Naive thymus-derived CD4-positive, alpha-beta T cell (primary cell): ENCODE results near the gene AK4. TPM values are rescaled to one million over a fixed set of nuclear protein-coding genes. Genes with fewer than 3 reads are reported as not detected.
A peak's percentile ranks its signal among the peaks of the same experiment; 100 is the strongest.

Source experiments
- ATAC-seq: fragments of 150-1000 bp; cut with Tn5 transposase; 2 replicates; pipeline ENCODE4 v1.10.0; 2021; ENCODE audit warnings: mild to moderate bottlenecking, moderate library complexity
- CTCF ChIA-PET: fragments of 350-600 bp; sonication (Branson Sonifier 250); formaldehyde crosslinking; loops from one replicate; lab custom pipeline; 2021; ENCODE audit warnings: antibody characterized with exemption; lab: Charles Lee
- POLR2A ChIA-PET: fragments of 350-600 bp; sonication (Branson Sonifier 250); formaldehyde crosslinking; loops from one replicate; lab custom pipeline; 2021; ENCODE audit warnings: antibody characterized with exemption, inconsistent platforms; lab: Charles Lee
- DNase-seq, 9 donors: peaks; one replicate each; pipeline versions ENCODE4 v3.0.0 to v3.0.0-alpha.2; 2020 to 2022; ENCODE audit warnings: mixed read lengths in 1 of 9
- H3K27ac ChIP-seq: one replicate; pipeline ENCODE4 v1.7.0; 2013; ENCODE audit warnings: mild to moderate bottlenecking, low read depth, low read length, moderate library complexity
- H3K27me3 ChIP-seq, 2 donors: one replicate each; pipeline ENCODE4 v1.7.0; 2013; ENCODE audit warnings: low read length in 2 of 2, mild to moderate bottlenecking in 2 of 2, moderate library complexity in 2 of 2; ENCODE audit not compliant: control insufficient read depth in 2 of 2, insufficient read depth in 2 of 2
- H3K36me3 ChIP-seq, 3 experiments: 1 replicate in 2 of 3; 2 replicates in 1 of 3; pipeline ENCODE4 v1.7.0; 2013; ENCODE audit warnings: low read length in 3 of 3, mild to moderate bottlenecking in 3 of 3, moderate library complexity in 1 of 3; ENCODE audit not compliant: insufficient read depth in 3 of 3, control insufficient read depth in 2 of 3
- H3K4me1 ChIP-seq, 2 donors: one replicate each; pipeline ENCODE4 v1.7.0; 2013; ENCODE audit warnings: low read length in 2 of 2, mild to moderate bottlenecking in 2 of 2, moderate library complexity in 1 of 2; ENCODE audit not compliant: control insufficient read depth in 2 of 2, insufficient read depth in 2 of 2
- H3K4me3 ChIP-seq: 2 replicates; pipeline ENCODE4 v1.7.0; 2013; ENCODE audit warnings: mild to moderate bottlenecking, low read length
- H3K9me3 ChIP-seq, 3 experiments: 1 replicate in 2 of 3; 2 replicates in 1 of 3; pipeline ENCODE4 v1.7.0; 2013; ENCODE audit warnings: low read length in 3 of 3; ENCODE audit not compliant: control insufficient read depth in 2 of 3
- H3K27ac Mint-ChIP-seq, 9 donors: one replicate each; pipeline ENCODE4 v1.8.0; 2020 to 2022; ENCODE audit warnings: mixed read lengths in 9 of 9, mild to moderate bottlenecking in 8 of 9, moderate library complexity in 5 of 9, inconsistent platforms in 2 of 9
- H3K27me3 Mint-ChIP-seq, 5 donors: one replicate each; pipeline ENCODE4 v1.8.0; 2021 to 2022; ENCODE audit warnings: mixed read lengths in 5 of 5, mild to moderate bottlenecking in 1 of 5
- H3K36me3 Mint-ChIP-seq, 5 donors: one replicate each; pipeline ENCODE4 v1.8.0; 2020 to 2022; ENCODE audit warnings: mixed read lengths in 5 of 5, mild to moderate bottlenecking in 3 of 5, inconsistent platforms in 1 of 5
- H3K4me1 Mint-ChIP-seq, 7 donors: one replicate each; pipeline ENCODE4 v1.8.0; 2020 to 2022; ENCODE audit warnings: mixed read lengths in 7 of 7, mild to moderate bottlenecking in 3 of 7, inconsistent platforms in 1 of 7
- H3K4me3 Mint-ChIP-seq, 10 donors: one replicate each; pipeline ENCODE4 v1.8.0; 2020 to 2022; ENCODE audit warnings: mild to moderate bottlenecking in 10 of 10, mixed read lengths in 10 of 10, moderate library complexity in 6 of 10, inconsistent platforms in 2 of 10
- H3K9me3 Mint-ChIP-seq, 11 donors: one replicate each; pipeline ENCODE4 v1.8.0; 2020 to 2022; ENCODE audit warnings: mixed read lengths in 11 of 11, mild to moderate bottlenecking in 4 of 11, inconsistent platforms in 1 of 11, moderate library complexity in 1 of 11
- intact Hi-C, 2 donors: fragments of 100-400 bp; cut with micrococcal nuclease; formaldehyde crosslinking; loops; one replicate each; pipeline ENCODE4 v1.15.1; 2023
- polyA plus RNA-seq, 2 donors: library from polyadenylated mRNA; unstranded; fragments of 300-500 nt; fragmentation: Illumina TruSeq; gene quantifications; one replicate each; pipeline ENCODE4 v1.2.3, GENCODE V29; 2021
- total RNA-seq, 6 experiments: library from RNA in 5 of 6; stranded (reverse) in 5 of 6; gene quantifications; 1 replicate in 5 of 6; 2 replicates in 1 of 6; pipeline ENCODE4 v1.2.3 and lab custom pipeline; 2021 to 2026

The AK4 gene
- total and polyA plus RNA-seq, 7 experiments from 2014 or later: 0.04 to 121 (median 0.40) TPM

DNA sequence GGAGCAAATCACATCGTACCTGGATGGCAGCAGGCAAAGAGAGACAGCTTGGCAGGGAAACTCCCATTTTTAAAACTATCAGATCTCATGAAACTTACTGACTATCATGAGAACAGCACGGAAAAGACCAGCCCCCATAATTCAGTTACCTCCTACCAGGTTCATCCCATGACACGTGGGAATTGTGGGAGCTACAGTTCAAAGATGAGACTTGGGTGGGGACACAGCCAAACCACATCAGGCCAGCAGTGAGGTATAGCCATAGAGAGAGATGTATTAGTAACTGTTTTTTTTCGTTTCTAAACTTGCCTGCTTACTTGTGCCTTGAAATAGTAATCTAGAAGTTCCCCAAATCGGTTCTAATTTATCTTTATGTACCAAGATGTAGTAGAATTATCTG, 48.9 kb downstream of the AK4 start:
- Histone ChIP-seq H3K36me3 (no peaks in the 10 kb centered on the region), H3K27ac (no peak overlapping the region), H3K27me3 (no peaks in the 10 kb centered on the region), H3K9me3 (no peaks in the 10 kb centered on the region), H3K4me3 (no peak overlapping the region), H3K4me1 (no peaks in the 10 kb centered on the region)
- CTCF ChIA-PET: no interaction called here
- Mint-ChIP-seq H3K27me3 (peaks cover 0 to 11% (median 7%) of the 10 kb centered on the region in 5 donors), H3K4me1 (peaks cover 0 to 17% (median 0%) of the 10 kb centered on the region in 7 donors), H3K27ac (no peak overlapping the region), H3K36me3 (peaks cover 0 to 49% (median 0%) of the 10 kb centered on the region in 5 donors), H3K9me3 (peaks cover 0 to 1% (median 0%) of the 10 kb centered on the region in 11 donors), H3K4me3 (no peak overlapping the region)
- ATAC-seq: no peak
- POLR2A ChIA-PET: no interaction called here
- no peak for DNase-seq
- intact Hi-C loops: no loop called here

DNA sequence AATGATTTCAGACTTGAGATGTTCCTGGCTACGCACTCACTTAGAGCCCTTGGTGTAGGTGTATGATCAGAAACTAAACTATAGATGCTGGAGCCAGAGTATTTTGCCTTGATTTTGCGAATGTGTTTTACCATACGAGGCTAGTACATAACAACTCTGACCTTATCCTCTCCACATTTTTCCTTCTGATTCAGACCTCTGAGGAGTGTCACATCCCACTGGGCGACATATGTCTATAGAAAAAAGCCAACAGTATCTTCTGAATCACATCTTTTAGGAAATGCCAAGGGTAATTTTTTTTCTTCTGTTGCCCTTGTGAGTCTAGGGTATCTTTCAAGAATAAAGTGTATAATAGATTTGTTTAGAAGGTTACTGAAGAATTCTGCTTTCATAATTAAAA, 49.6 kb downstream of the AK4 start:
- no peaks in the 10 kb centered on the region for H3K27me3 ChIP-seq
- H3K27me3 Mint-ChIP-seq: peaks cover 0 to 10% (median 7%) of the 10 kb centered on the region in 5 donors
- DNase-seq (no peak), ATAC-seq (no peak)
- intact Hi-C loops: no loop called here
- CTCF ChIA-PET: no interaction called here
- no peak overlapping the region for H3K27ac ChIP-seq
- H3K4me1 Mint-ChIP-seq: peaks cover 0 to 17% (median 0%) of the 10 kb centered on the region in 7 donors
- H3K27ac Mint-ChIP-seq: no peak overlapping the region
- POLR2A ChIA-PET: no interaction called here
- peaks cover 0 to 1% (median 0%) of the 10 kb centered on the region in 11 donors for H3K9me3 Mint-ChIP-seq
- no peak overlapping the region for H3K4me3 Mint-ChIP-seq
- H3K4me3 ChIP-seq: no peak overlapping the region
- H3K36me3 ChIP-seq: no peaks in the 10 kb centered on the region
- H3K36me3 Mint-ChIP-seq: peaks cover 0 to 42% (median 0%) of the 10 kb centered on the region in 5 donors
- no peaks in the 10 kb centered on the region for H3K9me3 ChIP-seq
- H3K4me1 ChIP-seq: no peaks in the 10 kb centered on the region

DNA sequence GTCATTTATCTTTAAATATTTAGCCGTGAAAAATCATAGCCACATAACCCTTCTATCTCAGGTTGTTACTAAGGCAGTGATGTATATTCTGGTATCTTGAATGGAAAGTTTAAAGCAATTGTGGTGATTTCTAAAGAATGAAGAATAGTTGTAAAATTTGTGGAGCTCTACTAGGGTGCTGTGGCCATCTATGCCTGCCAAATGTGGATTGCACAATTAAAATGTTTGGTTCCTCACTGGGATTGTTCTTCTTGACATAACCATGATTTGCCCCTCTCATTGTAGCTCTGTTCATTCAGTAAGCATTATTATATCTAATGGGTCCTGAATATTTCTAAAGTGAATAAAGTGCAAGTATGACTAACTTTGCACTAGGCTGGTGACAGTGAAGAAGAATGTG, 50.1 kb downstream of the AK4 start:
- H3K9me3 Mint-ChIP-seq: peaks cover 0 to 1% (median 0%) of the 10 kb centered on the region in 11 donors
- POLR2A ChIA-PET: no interaction called here

DNA sequence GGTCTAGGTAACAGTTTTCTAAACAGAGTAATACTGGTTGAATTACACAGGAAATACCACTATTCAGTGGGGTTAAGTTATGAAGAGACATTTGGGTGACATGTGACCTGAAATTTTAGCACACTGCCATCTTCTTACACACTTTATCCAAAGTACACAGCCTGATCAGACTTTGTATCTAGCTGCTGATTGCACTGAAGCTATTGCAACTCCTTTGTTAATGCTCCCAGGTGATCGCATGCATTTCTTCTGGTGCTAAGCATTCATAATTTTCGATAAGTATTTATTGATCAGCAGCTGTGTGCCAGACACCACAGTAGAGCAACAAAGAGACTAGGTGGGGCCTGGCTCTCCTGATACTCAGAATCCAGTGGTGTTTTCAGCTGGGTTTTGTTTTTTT, 52.4 kb downstream of the AK4 start:
- Histone ChIP-seq H3K27me3 (no peaks in the 10 kb centered on the region), H3K36me3 (no peaks in the 10 kb centered on the region), H3K4me1 (no peaks in the 10 kb centered on the region), H3K4me3 (no peak overlapping the region), H3K27ac (no peak overlapping the region), H3K9me3 (no peaks in the 10 kb centered on the region)
- ChIA-PET CTCF (no interaction called here), POLR2A (no interaction called here)
- H3K4me3 Mint-ChIP-seq: no peak overlapping the region
- H3K27me3 Mint-ChIP-seq: peaks cover 0 to 10% (median 4%) of the 10 kb centered on the region in 5 donors
- DNase-seq (no peak), ATAC-seq (no peak)
- peaks cover 0 to 16% (median 0%) of the 10 kb centered on the region in 7 donors for H3K4me1 Mint-ChIP-seq
- peaks cover 0 to 23% (median 0%) of the 10 kb centered on the region in 5 donors for H3K36me3 Mint-ChIP-seq
- intact Hi-C loops: loop anchor here in 1 of 2 donors (10.0 kb wide), 2 partner anchors 516 to 936 kb away; no protein-coding TSS in a partner anchor
- H3K9me3 Mint-ChIP-seq: no peaks in the 10 kb centered on the region
- no peak overlapping the region for H3K27ac Mint-ChIP-seq

More for the DNA sequence above, 50.1 kb downstream of the AK4 start:
- intact Hi-C loops: no loop called here
- Mint-ChIP-seq H3K4me1 (peaks cover 0 to 17% (median 0%) of the 10 kb centered on the region in 7 donors), H3K36me3 (peaks cover 0 to 39% (median 0%) of the 10 kb centered on the region in 5 donors), H3K27ac (no peak overlapping the region), H3K4me3 (no peak overlapping the region), H3K27me3 (peaks cover 0 to 10% (median 7%) of the 10 kb centered on the region in 5 donors)
- H3K27me3 ChIP-seq: no peaks in the 10 kb centered on the region
- DNase-seq (no peak), ATAC-seq (no peak)
- H3K36me3 ChIP-seq: no peaks in the 10 kb centered on the region
- H3K27ac ChIP-seq: no peak overlapping the region
- H3K4me1 ChIP-seq: no peaks in the 10 kb centered on the region
- CTCF ChIA-PET: no interaction called here
- no peaks in the 10 kb centered on the region for H3K9me3 ChIP-seq
- H3K4me3 ChIP-seq: no peak overlapping the region

DNA sequence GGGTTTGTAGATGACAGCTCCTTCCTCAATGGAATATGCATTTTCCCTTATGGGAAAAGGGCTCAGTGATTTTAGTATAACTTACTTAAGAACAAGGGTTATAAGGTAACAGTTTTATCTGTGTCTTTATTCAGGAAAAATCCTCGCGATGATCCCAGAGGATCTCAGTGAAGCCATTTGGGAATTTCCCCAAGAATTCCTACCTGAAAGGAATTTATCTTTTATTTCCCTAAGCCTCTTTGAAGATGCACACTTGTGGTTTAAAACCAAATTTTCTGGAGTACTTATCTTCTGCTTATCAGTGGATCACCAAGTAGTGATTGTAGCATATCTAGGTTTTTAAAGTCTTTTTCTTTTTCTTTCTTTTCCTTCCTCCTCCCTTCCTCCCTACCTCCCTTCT, 58.8 kb downstream of the AK4 start:
- intact Hi-C loops: loop anchor here (2.0 to 10.0 kb wide), 3 partner anchors 58 to 942 kb away; partner anchors contain the start of gene AK4 (in 1 of the 2)
- no peak for ATAC-seq
- Mint-ChIP-seq H3K36me3 (peaks cover 0 to 5% (median 0%) of the 10 kb centered on the region in 5 donors), H3K9me3 (peaks cover 0 to 1% (median 0%) of the 10 kb centered on the region in 11 donors), H3K4me1 (peaks cover 0 to 40% (median 0%) of the 10 kb centered on the region in 7 donors), H3K27me3 (peaks cover 0 to 13% (median 0%) of the 10 kb centered on the region in 5 donors), H3K4me3 (peak overlapping the region in 1 of 10 donors; percentile 6), H3K27ac (peak overlapping the region in 1 of 9 donors; percentile 39)
- no peaks in the 10 kb centered on the region for H3K9me3 ChIP-seq
- no peak for DNase-seq
- H3K36me3 ChIP-seq: no peaks in the 10 kb centered on the region
- H3K27me3 ChIP-seq: no peaks in the 10 kb centered on the region
- H3K27ac ChIP-seq: no peak overlapping the region
- no peaks in the 10 kb centered on the region for H3K4me1 ChIP-seq
- ChIA-PET CTCF (interaction anchor here (0.6 kb wide), 1 partner anchor 145 kb away, joined by 3 read pairs; no protein-coding TSS in a partner anchor), POLR2A (no interaction called here)
- H3K4me3 ChIP-seq: no peak overlapping the region

DNA sequence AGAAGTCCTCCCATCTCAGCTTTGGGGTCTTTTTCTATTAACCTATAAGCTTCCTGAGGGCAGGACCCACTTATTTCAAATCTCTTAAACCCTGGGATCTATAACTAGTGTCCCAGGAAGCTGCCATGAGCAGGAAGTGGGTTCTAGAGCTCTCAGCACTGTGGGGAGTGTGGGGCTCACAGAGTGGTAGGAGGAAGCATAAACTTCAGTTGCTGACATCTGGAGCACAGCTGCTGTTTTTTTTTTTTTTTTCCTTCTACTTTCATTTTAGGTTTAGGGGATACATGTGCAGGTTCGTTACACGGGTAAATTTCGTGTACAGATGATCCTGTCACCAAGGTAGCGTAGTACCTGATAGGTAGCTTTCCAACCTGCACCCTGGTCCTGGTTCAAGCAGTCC, 59.3 kb downstream of the AK4 start:
- Histone ChIP-seq H3K9me3 (no peaks in the 10 kb centered on the region), H3K4me3 (no peak overlapping the region), H3K27ac (no peak overlapping the region), H3K4me1 (no peaks in the 10 kb centered on the region), H3K27me3 (no peaks in the 10 kb centered on the region), H3K36me3 (no peaks in the 10 kb centered on the region)
- no peak for ATAC-seq
- Mint-ChIP-seq H3K36me3 (peaks cover 0 to 5% (median 0%) of the 10 kb centered on the region in 5 donors), H3K4me3 (peak overlapping the region in 1 of 10 donors; percentile 74), H3K27me3 (peaks cover 0 to 12% (median 0%) of the 10 kb centered on the region in 5 donors), H3K27ac (peak overlapping the region in 1 of 9 donors; percentile 44), H3K9me3 (peaks cover 0 to 1% (median 0%) of the 10 kb centered on the region in 11 donors), H3K4me1 (peaks cover 0 to 43% (median 0%) of the 10 kb centered on the region in 7 donors)
- ChIA-PET CTCF (interaction anchor here (0.6 kb wide), 1 partner anchor 145 kb away, joined by 3 read pairs; no protein-coding TSS in a partner anchor), POLR2A (no interaction called here)
- intact Hi-C loops: loop anchor here (2.0 to 10.0 kb wide), 3 partner anchors 59 to 943 kb away; partner anchors contain the start of gene AK4 (in 1 of the 2)
- no peak for DNase-seq
